Measurements from ENCODE around the gene TSFM. TPM values are rescaled to one million over a fixed set of nuclear protein-coding genes. Genes with fewer than 3 reads are reported as not detected.

Gene TSFM
- total and polyA plus RNA-seq, 2 of the 4 experiments (the other 2 are of a cell fraction): 11.5 to 14.0 TPM

DNA sequence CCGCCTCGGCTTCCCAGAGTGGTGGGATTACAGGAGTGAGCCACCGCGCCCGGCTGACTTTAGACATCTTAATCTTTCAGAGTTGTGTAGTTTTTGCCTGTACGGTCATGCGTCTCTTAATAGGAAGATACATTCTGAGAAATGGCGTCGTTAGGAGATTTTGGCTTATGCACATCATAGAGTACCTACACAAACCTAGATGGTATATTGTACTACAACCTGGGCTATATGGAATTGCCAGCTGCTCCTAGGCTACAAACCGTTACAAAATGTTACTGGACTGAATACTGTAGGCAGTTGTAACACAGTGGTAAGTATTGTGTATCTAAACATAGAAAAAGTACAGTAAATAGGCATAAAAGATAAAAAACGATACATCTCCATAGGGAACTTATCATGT is 1.3 kb downstream of the TSFM start:
- no peaks in the 10 kb centered on the region for H3K9me1 ChIP-seq (ENCODE audit: insufficient read depth, low read length)
- H4K91ac ChIP-seq (ENCODE audit: insufficient read depth, low read depth, low read length): no peak overlapping the region
- intact Hi-C loops (cut with micrococcal nuclease): no loop called here
- no peak overlapping the region for H3K4me3 ChIP-seq (ENCODE audit: insufficient read depth, low read depth, low read length)
- no peak overlapping the region for H3K4ac ChIP-seq (ENCODE audit: low read depth, low read length)
- no peak overlapping the region for H2BK15ac ChIP-seq (ENCODE audit: low read depth, low read length)
- dilution Hi-C loops (cut with HindIII; ENCODE audit: low sequenced_read_pairs, unreplicated experiment): no loop called here
- TF ChIP-seq CTCF (conservative IDR thresholded peaks at IDR 0.05; ENCODE audit: low read depth, low read length) (no peak), CEBPB (IDR thresholded peaks at IDR 0.05; ENCODE audit: low read depth, low read length) (no peak), BHLHE40 (IDR thresholded peaks at IDR 0.05; ENCODE audit: low read depth, low read length) (no peak), MAZ (IDR thresholded peaks at IDR 0.05; ENCODE audit: borderline replicate concordance, low read depth, low read length) (no peak), NFE2L2 (IDR thresholded peaks at IDR 0.05; ENCODE audit: low read depth, low read length) (no peak), MAFK (IDR thresholded peaks at IDR 0.05; ENCODE audit: low read depth, low read length) (no peak), FOS (IDR thresholded peaks at IDR 0.05; ENCODE audit: low read depth, low read length) (no peak), MXI1 (IDR thresholded peaks at IDR 0.05; ENCODE audit: borderline replicate concordance, low read depth, low read length) (no peak), RFX5 (IDR thresholded peaks at IDR 0.05; ENCODE audit: low read depth, low read length) (no peak), RAD21 (IDR thresholded peaks at IDR 0.05; ENCODE audit: low read length) (no peak), CHD1 (IDR thresholded peaks at IDR 0.05; ENCODE audit: low read depth, low read length) (no peak), POLR2A (IDR thresholded peaks at IDR 0.05; ENCODE audit: low read depth, low read length) (no peak), SMC3 (IDR thresholded peaks at IDR 0.05; ENCODE audit: low read depth, low read length) (no peak), RCOR1 (IDR thresholded peaks at IDR 0.05; ENCODE audit: insufficient replicate concordance, low read length) (no peak)
- TF ChIP-seq, protein P1, sequence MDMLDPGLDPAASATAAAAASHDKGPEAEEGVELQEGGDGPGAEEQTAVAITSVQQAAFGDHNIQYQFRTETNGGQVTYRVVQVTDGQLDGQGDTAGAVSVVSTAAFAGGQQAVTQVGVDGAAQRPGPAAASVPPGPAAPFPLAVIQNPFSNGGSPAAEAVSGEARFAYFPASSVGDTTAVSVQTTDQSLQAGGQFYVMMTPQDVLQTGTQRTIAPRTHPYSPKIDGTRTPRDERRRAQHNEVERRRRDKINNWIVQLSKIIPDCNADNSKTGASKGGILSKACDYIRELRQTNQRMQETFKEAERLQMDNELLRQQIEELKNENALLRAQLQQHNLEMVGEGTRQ (IDR thresholded peaks at IDR 0.05; ENCODE audit: low read depth, low read length): no peak
- TF ChIP-seq, protein P2, sequence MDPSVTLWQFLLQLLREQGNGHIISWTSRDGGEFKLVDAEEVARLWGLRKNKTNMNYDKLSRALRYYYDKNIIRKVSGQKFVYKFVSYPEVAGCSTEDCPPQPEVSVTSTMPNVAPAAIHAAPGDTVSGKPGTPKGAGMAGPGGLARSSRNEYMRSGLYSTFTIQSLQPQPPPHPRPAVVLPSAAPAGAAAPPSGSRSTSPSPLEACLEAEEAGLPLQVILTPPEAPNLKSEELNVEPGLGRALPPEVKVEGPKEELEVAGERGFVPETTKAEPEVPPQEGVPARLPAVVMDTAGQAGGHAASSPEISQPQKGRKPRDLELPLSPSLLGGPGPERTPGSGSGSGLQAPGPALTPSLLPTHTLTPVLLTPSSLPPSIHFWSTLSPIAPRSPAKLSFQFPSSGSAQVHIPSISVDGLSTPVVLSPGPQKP (IDR thresholded peaks at IDR 0.05; ENCODE audit: borderline replicate concordance, low read depth, low read length): no peak
- no peaks in the 10 kb centered on the region for H3K27me3 ChIP-seq (ENCODE audit: control insufficient read depth, insufficient read depth, low read length)
- ChIA-PET POLR2A (ENCODE audit: unreplicated experiment) (no interaction called here), CTCF (no interaction called here)
- peaks cover 14% of the 10 kb centered on the region for H3K36me3 ChIP-seq (ENCODE audit: control insufficient read depth, insufficient read depth, low read length)
- H3K4me1 ChIP-seq (ENCODE audit: control insufficient read depth, insufficient read depth, low read length): 0 out of 2 replicates have a peak, but pooled peaks cover 2% of the 10 kb centered on the region
- no peak for ATAC-seq (ENCODE audit: low read depth)
- no peak overlapping the region for H4K8ac ChIP-seq (ENCODE audit: low read depth in 2 of 2, low read length in 2 of 2)
- H3K18ac ChIP-seq (ENCODE audit: low read depth, low read length): no peak overlapping the region
- no peak overlapping the region for H3K9ac ChIP-seq (ENCODE audit: low read depth, low read length)
- H3K79me1 ChIP-seq (ENCODE audit: low read depth in 1 of 2, low read length in 2 of 2): peaks cover 14 to 24% of the 10 kb centered on the region in 2 experiments; a peak in 3 of 4 replicates
- no CpG with 5 or more reads among the region's 11 CpGs for WGBS, 2 experiments (ENCODE audit: extremely low coverage in 2 of 2, insufficient read length in 1 of 2)
- no peak overlapping the region; the same call in 1 of the 2 replicates for H3K4me2 ChIP-seq (ENCODE audit: low read depth, low read length)
- no peak overlapping the region for H3K14ac ChIP-seq (replicated peaks; ENCODE audit: low read depth, low read length)
- H2AFZ ChIP-seq (replicated peaks; ENCODE audit: low read length, poor library complexity): no peak overlapping the region
- H2BK20ac ChIP-seq (ENCODE audit: low read depth, low read length): no peak overlapping the region
- H2AK9ac ChIP-seq (replicated peaks; ENCODE audit: low read depth, low read length, poor library complexity): no peak overlapping the region
- no peaks in the 10 kb centered on the region for H3K9me3 ChIP-seq (ENCODE audit: control insufficient read depth, insufficient read depth, low read length)
- in situ Hi-C loops (cut with MboI; ENCODE audit: low sequenced_read_pairs): no loop called here
- H2BK120ac ChIP-seq (ENCODE audit: low read depth, low read length): no peak overlapping the region
- H3K56ac ChIP-seq (ENCODE audit: extremely low read depth, insufficient read depth, low read length): no peak overlapping the region
- H3K27ac ChIP-seq (ENCODE audit: insufficient read depth, low read length): no peak overlapping the region
- DNase-seq: no peak
- H2AK5ac ChIP-seq (ENCODE audit: low read depth, low read length): no peak overlapping the region
- BruUV-seq (replicated peaks): no TSS peak
- H3K23ac ChIP-seq (ENCODE audit: low read depth, low read length): no peak overlapping the region
- no peak overlapping the region for H2BK5ac ChIP-seq (ENCODE audit: low read depth, low read length, poor library complexity, severe bottlenecking)
- H4K20me1 ChIP-seq (ENCODE audit: insufficient read depth, low read length): no peaks in the 10 kb centered on the region
- H4K5ac ChIP-seq (ENCODE audit: low read depth, low read length): no peak overlapping the region
